ENCODE measurements around the gene ZDHHC24.

GRCh38 chr11:66473608-66474515 lies 72.0 kb downstream of the ZDHHC24 start:
- TF ChIP-seq GATA2 (IDR thresholded peaks at IDR 0.05; ENCODE audit: low read depth, low read length) (no peak), GATA3 (IDR thresholded peaks at IDR 0.05; ENCODE audit: low read depth, low read length) (no peak)
